ENCODE data around the gene COG5. TPM values are rescaled to one million over a fixed set of nuclear protein-coding genes. Genes with fewer than 3 reads are reported as not detected.

The COG5 gene
- total and polyA plus RNA-seq, 9 of the 15 experiments (the other 6 are each of a cell fraction or from before 2014, with no cell fraction given): 15.3 to 75.1 (median 56.4) TPM

DNA sequence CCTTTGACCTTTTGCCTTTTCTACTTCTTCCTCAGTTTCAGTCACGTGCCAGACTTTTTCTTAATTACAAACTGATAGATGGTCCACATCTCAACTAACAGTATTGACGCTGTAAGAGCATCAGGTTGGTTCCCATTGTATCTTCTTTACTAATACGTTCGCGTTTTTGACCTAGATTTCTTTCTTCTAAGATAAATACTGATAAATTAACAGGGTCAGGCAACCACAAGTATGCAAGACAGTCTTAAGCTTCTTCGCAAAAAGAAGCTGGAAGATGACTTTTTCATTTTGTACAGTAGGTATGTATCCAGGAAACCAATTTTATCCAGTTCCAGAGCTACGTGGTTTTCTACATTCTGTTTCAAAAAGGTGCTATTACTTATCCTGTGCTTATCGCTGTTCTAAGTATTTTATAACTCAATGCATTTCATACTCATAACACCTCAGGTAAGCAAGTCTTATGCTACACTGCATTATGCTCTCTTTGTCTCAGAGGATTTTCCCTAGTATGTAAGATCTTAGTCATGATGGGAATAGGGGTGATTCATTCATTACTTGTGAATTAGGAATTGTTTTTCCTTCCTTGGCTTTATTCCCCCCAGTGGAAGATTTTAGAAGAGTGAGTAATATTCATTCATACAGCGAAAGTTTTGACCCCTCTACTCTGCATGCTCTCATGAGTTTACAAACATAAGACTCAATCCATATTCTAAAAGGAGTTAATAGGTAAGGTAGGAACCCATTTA lies 1.0 kb upstream of the COG5 start (continued):
- no peak for TF ChIP-seq RBFOX2 (IDR thresholded peaks at IDR 0.05; ENCODE audit: low read depth, low read length)
- TF ChIP-seq, protein P1, sequence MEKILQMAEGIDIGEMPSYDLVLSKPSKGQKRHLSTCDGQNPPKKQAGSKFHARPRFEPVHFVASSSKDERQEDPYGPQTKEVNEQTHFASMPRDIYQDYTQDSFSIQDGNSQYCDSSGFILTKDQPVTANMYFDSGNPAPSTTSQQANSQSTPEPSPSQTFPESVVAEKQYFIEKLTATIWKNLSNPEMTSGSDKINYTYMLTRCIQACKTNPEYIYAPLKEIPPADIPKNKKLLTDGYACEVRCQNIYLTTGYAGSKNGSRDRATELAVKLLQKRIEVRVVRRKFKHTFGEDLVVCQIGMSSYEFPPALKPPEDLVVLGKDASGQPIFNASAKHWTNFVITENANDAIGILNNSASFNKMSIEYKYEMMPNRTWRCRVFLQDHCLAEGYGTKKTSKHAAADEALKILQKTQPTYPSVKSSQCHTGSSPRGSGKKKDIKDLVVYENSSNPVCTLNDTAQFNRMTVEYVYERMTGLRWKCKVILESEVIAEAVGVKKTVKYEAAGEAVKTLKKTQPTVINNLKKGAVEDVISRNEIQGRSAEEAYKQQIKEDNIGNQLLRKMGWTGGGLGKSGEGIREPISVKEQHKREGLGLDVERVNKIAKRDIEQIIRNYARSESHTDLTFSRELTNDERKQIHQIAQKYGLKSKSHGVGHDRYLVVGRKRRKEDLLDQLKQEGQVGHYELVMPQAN (IDR thresholded peaks at IDR 0.05; ENCODE audit: borderline replicate concordance): no peak
- no peak for TF ChIP-seq MED1 (CRISPR knock-in tag; IDR thresholded peaks at IDR 0.05; ENCODE audit: borderline replicate concordance)
- TF ChIP-seq POLR2B (IDR thresholded peaks at IDR 0.05; ENCODE audit: low read depth, partially characterized antibody): no peak

GRCh38 chr7:107563081-107563774 lies 492 bp downstream of the COG5 start:
- H3K4me3 ChIP-seq: peak overlapping the region; percentile 74
- H3K36me3 ChIP-seq (ENCODE audit: control insufficient read depth, insufficient read depth, low read length): peaks cover 29% of the 10 kb centered on the region
- FAIRE-seq: no peak
- no TSS peak for BruUV-seq (replicated peaks)
- ChIA-PET POLR2A (interaction anchor here (0.6 to 3.7 kb wide), 13 partner anchors 9 to 394 kb away, joined by 3 to 16 read pairs (median 5); partner anchors contain the start of genes BCAP29 and HBP1), CTCF (ENCODE audit: low intra/inter-chr PET ratio) (no interaction called here)
- peak overlapping the region; percentile 89 for H3K4me2 ChIP-seq (ENCODE audit: insufficient read depth, low read length)
- H2AFZ ChIP-seq (ENCODE audit: low read depth, low read length): peak overlapping the region; percentile 98
- in situ Hi-C loops (cut with MboI): no loop called here
- DNase-seq (ENCODE audit: extremely low read depth in 1 of 4, low spot score in 3 of 4): peak; percentile 66 to 76 (median 73)
- H3K9me1 ChIP-seq (ENCODE audit: control insufficient read depth, insufficient read depth, low read length): no peaks in the 10 kb centered on the region
- intact Hi-C loops (cut with micrococcal nuclease): loop anchor here (5.0 kb wide), 1 partner anchor 101 kb away; no protein-coding TSS in a partner anchor
- H3K79me2 ChIP-seq (ENCODE audit: control insufficient read depth, insufficient read depth, low read length): peaks cover 70% of the 10 kb centered on the region
- peak overlapping the region; percentile 81 for H3K27ac ChIP-seq (ENCODE audit: extremely low read depth, low read depth, low read length)
- no peaks in the 10 kb centered on the region for H3K27me3 ChIP-seq (ENCODE audit: control insufficient read depth in 2 of 2, insufficient read depth in 2 of 2, low read length in 2 of 2)
- peak overlapping the region; percentile 92 to 99 for H3K9ac ChIP-seq (ENCODE audit: insufficient read depth in 1 of 2, low read depth in 2 of 2, low read length in 2 of 2)
- H4K20me1 ChIP-seq (replicated peaks; ENCODE audit: control insufficient read depth, insufficient read depth, low read length): peaks cover 6% of the 10 kb centered on the region; the same call in 1 of the 2 replicates
- no peaks in the 10 kb centered on the region for H3K9me3 ChIP-seq (replicated peaks; ENCODE audit: control insufficient read depth, insufficient read depth, low read depth, low read length)
- under 1% methylated on average over 21 of the region's 21 CpGs for WGBS (ENCODE audit: insufficient coverage, low coverage, missing lambda C conversion rate)
- H3K4me1 ChIP-seq (replicated peaks in 1 of 2; ENCODE audit: control insufficient read depth in 2 of 2, insufficient read depth in 2 of 2, low read length in 2 of 2): peaks cover 10 to 27% of the 10 kb centered on the region in 2 experiments; a peak in 4 of 5 replicates
- ATAC-seq: peak; percentile 86
- TF ChIP-seq SMARCA4 (IDR thresholded peaks at IDR 0.05): 0 out of 2 replicates have a peak, but pooled peaks have one; percentile 12
- peak; percentile 60; the same call in 1 of the 2 replicates for TF ChIP-seq ZNF175 (CRISPR knock-in tag; IDR thresholded peaks at IDR 0.05; ENCODE audit: low read depth)
- TF ChIP-seq, protein P2, sequence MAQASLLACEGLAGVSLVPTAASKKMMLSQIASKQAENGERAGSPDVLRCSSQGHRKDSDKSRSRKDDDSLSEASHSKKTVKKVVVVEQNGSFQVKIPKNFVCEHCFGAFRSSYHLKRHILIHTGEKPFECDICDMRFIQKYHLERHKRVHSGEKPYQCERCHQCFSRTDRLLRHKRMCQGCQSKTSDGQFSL (CRISPR knock-in tag; IDR thresholded peaks at IDR 0.05): peak; percentile 93
- TF ChIP-seq, protein P2 (tag; IDR thresholded peaks at IDR 0.05): 0 out of 4 replicates have a peak, but pooled peaks of 1 of the 2 experiments have one; percentile 49
- no peak for TF ChIP-seq BACH1 (tag; IDR thresholded peaks at IDR 0.05)
- no peak for TF ChIP-seq TAL1 (IDR thresholded peaks at IDR 0.05)
- TF ChIP-seq, protein P1 (IDR thresholded peaks at IDR 0.05; ENCODE audit: borderline replicate concordance): no peak; the same call in 1 of the 2 replicates
